GM19043 (cell line): Measurements from ENCODE around the gene MXD1.
"Not testable (repeated sequence)": the region's sequence is repeated elsewhere in the genome, so short reads cannot be mapped to it uniquely, and the experiment has no call there.

Source experiments
- ATAC-seq: cut with Tn5 transposase; IDR thresholded peaks from one replicate; pipeline ENCODE4 v1.9.1; 2021; ENCODE audit warnings: low read depth; ENCODE audit not compliant: unreplicated experiment

MXD1 gene

DNA sequence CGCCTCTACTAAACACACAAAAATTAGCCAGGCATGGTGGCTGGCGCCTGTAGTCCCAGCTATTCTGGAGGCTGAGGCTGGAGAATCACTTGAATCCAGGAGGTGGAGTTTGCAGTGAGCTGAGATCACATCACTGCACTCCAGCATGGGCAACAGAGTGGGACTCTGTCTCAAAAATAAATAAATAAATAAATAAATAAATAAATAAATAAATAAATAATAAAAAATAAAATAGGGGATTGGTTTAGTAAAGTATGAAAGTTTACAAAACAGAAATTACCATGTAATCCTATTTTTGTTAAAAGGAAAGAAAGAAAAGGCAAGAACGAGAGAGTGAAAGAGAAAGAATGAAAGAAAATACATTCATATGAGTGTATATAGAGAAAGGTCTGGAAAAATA is 35.8 kb downstream of the MXD1 start:
- ATAC-seq, result not testable (repeated sequence)

DNA sequence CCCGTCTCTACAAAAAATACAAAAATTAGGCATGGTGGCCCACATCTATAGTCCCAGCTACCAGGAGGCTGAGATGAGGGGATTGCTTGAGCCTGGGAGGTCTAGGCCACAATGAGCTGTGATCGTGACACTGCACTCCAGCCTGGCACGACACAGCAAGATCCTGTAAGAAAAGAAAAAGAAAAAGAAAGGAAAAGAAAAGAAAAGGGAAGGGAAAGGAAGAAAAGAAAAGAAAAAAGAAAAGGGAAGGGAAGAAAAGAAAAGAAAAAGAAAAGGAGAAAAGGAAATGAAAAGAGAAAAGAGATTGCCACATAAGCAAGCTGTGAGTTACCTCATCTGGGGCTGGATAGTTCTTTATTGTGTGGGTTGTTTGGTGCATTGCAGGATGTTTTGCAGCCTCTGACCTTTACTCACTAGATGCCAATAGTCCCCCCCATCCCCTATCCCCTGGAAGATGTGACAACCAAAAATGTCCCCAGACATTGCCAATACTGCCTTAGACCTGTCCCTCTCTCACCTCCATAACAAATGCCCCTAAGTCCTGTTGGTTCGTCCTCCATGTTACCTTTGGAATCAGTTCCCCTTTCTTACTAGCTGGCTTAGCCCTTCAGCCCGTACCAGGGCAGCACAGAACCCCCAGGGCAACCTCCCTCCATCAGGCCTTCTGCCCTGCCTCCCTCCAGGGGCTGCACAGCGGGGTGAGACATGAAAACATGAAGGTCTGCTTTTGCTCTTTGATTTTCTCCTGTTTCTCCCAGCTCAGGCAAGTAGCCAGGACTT is 37.6 kb downstream of the MXD1 start:
- ATAC-seq, result no peak

DNA sequence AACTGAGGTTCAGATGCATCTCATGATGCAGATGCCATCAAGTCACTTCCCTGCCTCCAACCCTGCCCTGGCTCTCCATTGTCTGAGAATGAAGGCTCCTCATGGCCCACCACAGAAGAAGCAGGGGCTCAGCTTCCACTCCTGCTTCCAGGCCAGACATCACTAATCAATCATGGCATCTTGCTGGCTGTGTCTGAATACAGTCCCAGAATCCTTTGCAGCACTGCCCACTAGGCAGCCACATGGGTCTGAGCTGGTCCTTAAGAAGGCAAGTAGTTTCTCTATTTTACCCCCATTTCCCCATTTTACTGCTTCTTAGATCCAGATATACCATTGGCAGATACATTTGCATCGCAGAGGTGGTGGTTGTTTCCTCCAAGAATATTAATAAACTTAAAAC is 39.2 kb downstream of the MXD1 start:
- no peak for ATAC-seq

DNA sequence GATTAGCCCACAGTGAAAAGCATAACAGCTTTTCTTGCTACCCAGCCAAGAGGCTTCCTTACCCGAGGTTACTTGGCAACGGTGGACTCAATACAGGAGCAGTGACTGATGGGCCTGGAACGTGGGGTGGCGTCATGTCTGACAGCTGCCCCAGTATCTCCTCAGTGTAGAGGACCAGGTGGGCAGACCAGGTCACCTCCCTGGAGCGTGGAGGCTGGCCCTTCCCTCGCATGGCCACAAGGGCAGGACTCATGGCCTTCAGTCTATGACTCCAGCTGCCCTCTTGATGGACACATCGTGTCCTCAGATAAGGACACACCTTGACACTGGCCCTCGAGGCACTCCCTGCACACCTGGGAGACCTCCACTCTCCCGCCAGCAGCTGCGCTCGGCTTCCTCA is 40.1 kb downstream of the MXD1 start:
- no peak for ATAC-seq

DNA sequence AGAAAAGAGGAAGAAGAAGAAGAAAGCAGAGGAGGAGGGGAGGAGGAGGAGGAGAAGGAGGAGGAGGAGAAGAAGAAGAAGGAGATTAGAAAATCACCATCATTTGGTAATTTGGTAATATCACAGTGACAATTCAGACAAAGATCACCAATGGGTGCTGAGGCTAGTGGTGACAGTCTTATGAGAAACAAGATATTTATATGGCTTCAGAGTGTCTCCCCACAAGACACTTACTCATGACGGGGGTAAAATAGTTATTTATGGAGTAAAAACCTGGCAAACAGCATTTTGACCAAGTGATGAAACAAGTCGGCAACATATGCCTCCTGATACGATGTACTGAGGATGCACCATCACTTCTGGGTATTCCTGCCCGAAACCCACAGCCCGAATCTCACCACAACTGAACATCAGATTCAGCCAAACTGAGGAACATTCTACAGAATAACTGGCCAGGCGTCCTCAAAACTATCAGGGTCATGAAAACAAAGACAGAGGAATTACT is 41.6 kb downstream of the MXD1 start:
- no peak for ATAC-seq

DNA sequence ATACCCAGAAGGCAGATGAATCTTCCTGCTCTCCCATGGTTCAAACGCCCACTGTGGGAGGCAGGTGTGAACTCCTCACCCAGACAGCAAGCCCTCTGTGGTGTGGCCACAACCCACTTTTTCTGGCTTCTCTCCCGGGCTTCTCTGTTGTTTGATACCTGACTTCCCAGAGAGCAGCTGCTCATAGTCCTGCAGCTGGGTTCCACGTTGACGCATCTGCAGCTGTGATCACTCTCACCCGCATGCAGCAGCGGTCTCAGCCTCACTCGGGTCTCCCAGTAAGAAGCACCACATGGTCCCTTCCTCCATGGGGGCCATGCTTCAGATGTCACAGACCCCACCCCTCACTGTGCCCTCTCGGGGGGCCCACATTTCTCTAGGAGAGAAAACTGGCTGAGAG is 43.1 kb downstream of the MXD1 start:
- no peak for ATAC-seq

DNA sequence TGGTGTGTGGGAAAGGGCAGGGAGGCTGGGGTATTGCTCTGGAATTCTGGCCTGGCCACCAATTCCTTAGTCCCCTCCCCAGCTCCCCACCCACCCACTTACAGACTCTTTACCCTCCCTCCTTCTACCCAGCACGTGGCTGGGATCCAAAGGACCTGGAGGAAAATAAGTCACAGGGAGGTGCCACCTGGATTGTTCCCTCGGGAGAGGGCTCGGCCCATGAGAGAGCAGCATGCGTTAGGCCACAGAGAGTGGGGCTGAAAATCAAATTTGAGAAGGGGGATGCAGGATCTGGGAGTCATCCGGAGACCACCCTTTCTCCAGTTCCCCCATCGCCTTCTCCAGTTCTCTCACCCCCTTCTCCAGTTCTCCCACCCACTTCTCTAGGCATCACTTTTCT is 43.6 kb downstream of the MXD1 start:
- ATAC-seq, result no peak

DNA sequence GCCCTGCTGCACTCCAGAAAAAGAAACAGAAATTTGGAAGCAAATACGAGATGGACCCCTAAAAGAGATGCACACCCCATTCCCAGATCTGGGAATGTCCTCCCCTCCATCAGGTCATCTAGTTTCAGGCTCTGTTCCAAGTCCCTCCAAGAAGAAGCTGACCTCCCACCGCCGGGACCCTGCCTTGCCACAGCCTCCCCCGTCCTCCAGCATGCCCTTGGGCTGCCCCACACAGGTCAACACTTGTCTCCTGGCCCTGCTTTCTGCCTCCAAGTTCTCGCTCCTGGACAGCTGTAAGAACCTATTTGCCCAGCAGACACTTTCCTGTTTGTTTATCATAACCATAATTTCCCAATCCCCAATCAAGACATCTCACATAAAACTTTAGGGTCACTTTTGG is 44.5 kb downstream of the MXD1 start:
- no peak for ATAC-seq

DNA sequence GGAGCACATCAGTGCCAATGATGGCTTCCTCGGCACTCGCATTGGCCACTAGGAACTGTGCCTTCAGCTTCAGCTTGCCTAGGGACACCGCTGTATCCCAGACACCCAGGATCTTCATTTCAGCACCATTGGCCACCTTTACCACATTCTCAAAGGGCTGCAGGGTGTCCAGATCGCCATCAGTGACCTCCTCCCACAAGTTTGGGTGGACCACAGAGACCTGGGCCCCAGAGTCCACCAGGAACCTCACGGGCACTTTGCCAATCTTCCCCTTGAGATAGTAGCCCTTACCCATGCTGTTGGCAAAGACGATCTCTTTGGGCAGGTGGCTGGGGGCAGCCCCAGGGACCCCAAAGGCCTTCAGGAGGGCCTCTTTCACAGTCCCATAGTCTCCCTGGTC is 45.9 kb downstream of the MXD1 start:
- no peak for ATAC-seq

DNA sequence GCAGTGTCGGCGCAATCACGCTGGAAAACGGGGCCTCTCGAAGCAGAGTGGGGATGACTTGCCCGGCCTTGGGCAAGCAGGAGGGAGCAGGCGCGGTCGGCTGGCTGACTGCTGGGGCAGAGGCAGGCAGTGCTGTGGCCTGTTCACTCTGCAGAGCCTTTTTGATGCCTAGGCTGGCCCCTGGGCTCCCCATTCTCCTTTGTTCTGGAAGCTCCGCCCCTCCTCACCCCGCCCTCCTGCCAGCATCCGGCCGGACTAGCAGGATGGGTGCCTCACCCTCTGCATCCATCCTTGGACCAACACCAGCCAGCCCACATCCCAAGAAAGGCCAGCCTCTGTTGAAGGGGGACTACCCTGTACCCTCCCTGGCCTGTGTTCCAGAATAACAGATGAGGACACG is 46.6 kb downstream of the MXD1 start, which contains the start of gene ASPRV1:
Gene ASPRV1, minus strand, starts transcription at position 136 of the 400 bp plus-strand sequence. CDS start 195 bp downstream, outside the sequence.
- no peak for ATAC-seq

DNA sequence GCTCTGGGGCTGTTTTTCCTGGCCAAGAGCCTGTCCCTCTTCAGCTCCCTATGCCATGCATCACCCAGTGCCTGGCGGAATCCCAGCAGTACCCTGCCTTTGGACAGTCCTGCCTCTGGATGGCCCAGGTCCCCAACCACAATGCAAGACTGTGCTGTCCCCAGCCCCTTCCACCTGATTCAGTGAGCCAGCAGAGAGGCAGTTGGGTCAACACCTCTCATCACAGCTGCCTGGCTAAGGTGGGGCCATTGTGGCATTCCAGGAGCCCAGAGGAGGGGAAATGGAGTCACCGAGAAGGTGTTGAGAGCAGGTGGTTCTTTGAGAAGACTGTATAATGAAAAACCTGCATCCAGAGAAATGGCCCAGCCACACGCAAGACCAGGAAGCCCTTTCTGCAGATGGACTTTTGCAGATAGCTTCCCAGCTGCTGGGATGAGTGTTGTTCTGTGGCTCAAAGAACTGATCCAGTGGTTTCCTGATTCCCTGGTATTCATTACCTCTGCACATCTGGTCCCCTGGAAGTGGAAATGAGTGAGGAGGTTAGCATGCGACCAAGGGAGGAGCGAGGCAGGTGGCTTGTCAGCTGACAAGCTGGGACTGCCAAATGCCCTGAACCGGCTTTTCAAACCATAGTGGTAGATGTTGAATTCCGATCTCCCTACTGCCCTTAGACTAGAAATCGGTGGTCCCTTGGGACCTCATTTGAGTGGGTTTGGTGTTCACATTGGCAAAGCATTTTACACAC is 48.2 kb downstream of the MXD1 start:
- ATAC-seq, result no peak

DNA sequence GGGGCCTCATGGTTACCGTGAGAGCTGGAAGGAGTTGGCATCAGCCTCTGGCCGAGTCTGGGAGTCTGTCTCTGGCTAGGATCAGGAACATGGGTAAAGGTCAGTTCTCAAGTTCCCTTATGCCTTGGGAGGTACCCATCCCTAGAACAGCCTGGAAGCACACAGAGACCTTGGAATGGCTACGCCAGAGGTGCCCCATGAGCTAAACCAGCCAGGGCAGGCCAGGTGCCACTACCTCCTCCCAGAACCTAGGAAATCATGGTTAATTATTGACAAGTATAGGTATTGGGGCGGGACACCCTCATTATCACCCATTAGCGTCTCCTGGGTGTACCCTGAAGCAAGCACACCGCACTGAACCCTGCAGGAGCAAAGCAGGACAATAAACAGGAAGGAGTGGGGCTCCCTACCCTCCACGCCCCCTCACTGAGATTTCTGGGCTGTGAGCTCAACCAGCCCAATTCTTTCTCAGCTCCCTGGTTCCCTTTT is 49.5 kb downstream of the MXD1 start:
- no peak for ATAC-seq

DNA sequence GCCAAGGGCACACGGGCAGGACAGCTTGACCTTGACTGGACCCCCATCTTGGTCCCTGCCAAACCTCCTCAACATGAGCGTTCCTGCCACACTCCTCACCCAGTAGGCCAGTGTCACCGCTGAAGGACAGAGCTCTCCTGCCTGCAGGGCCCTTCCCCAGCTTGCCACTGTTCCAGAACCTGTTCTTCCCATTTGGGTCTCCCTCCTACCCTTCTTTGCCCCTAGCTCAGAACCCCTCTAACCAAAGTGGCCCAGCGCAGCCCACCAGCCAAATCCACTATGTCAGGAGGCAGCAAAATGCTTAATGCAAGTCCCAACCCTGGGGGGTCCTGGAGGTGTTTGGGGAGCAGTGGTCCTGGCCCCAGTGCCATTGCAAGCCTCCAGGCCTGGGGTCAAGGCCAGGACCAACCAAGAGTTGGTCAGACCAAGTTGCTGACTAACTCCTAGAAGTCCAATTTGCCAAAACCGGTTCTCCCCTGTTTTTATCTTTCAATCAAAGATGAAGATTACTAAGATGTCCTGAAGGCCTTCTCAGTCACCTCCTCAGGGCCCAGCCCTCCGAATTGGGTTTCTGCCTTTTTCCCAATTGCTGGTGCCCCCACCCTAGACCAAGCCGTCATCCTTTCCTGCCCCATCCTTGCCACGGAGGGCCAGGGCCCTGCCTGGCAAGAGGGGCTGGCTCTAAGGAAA is 51.0 kb downstream of the MXD1 start:
- ATAC-seq, result no peak

DNA sequence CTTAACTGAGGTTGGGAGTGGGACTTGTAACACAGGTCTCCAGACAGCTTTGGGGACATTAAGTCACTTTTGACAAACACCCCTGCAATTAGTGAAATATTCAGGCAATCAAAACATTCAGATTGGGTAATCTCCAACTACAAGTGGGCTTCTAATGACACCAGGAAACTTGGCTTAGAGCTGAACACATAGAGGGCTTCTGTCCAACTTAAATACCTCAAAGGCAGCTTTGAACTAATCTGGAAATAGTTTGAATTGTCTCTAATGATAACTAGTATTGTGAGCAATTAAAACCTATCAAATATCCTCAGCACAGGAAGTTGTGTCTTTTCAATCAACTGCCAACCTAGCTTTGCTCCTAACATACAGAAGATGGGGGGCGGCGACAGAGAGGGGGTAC is 51.6 kb downstream of the MXD1 start:
- ATAC-seq, result no peak

DNA sequence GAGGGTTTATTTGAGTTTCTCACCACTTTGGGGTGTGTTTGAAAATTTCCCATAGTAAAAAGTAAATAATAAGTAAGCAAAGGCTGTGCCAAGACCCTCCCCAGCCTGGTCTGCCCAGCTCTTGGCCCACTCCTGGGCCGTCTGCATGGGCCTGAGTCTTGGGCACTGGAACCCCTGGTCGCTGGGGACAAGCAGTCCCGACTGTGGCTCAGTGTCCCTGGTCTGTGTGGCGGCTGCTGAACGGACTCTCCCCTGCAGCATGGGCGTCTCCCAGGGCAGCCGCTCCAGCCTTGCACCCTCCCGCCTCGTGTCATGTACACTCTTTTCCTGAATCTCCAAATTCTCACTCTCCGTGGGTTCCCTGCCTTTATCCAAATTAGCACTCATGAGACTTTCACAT is 53.7 kb downstream of the MXD1 start:
- no peak for ATAC-seq

DNA sequence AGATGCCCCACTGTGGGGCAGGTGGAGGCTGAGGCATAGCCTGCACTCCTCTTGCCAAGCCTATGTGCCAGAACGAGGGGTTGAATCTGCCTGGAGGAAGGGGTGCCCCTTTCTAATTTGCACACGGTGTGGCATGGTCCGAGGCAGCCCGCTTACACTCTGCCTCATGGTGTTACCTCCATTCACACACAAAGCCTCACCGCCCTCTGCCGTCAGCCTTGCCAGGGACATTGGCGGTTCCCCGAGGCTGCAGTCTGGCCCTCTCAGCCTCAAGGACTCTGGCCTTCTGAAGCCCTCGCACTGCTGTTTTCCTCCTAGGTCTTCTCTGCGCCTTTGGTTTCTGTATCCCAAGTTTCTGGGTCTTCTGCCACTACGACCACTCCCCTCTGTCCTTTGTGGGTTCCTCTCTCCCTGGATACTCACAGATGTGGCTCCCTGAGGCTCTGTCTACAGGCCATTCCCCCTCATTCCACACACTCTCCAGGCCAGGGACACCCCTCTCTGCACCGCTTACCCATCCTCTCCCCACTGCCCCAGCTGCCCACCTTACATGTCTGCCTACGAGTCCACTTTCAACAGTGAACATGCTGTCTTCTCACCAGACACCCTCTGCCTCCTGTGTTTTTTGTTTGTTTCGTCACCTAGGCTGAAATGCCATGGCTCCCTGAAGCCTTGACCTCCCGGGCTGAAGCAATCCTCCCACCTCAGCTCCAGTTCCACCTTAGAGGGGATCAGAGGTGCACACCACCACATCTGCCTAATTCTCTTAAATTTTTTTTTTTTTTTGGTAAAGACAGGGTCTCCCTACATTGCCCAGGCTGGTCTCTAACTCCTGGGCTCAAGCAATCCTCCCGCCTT is 54.4 kb downstream of the MXD1 start:
- no peak for ATAC-seq

DNA sequence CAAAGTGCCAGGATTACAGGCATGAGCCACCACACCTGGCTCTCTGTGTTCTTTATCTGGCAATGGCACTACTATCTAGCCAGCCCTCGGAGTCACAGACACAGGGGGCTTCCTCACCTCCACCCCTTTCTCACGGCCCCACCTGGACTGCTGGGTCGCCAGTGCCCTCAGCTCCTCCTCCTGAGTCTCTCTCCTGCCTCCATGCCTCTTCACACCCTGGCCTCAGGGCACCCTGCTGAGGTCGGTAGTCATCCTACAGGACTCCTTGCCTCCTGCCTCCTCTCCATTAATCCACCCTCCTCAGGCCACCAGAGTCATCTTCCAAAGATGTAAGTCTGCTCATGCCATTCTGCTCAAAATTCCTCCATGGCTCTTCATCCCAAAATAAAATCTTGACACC is 55.1 kb downstream of the MXD1 start:
- no peak for ATAC-seq

DNA sequence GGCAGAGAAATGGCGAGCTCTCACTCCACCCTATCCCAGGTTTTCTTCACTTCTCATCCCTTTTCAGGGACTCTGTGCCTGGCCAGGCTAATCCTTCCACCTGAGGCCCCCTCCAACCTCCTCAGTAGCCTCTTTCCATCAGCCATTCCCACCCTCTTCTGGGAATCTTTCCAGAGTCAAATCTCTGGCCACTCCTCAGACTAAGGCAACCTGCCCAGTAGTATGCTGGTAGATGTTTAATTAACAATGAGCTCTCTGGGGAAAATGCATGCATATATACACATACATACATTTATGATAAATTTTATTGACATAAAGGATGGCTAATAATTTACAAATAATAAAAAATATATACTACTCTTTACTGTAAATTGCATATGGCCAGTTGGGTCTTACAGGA is 57.9 kb downstream of the MXD1 start:
- ATAC-seq, result no peak

DNA sequence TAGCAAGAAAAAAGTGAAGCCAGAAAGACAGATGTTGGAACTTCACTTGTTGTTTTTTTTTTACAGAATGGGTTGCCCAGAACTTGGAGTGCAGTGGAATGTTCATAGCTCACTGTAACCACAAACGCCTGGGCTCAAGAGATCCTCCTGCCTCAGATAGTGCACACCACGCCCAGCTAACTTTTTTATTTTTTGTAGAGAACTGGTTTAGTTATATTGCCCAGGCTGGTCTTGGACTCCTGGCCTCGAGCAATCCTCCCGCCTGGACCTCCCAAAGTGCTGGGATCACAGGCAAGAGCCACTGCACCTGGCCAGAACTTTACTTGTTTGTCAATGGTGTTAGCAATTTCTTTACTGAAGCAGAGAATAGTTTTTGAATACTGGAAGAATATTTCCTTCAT is 58.4 kb downstream of the MXD1 start:
- ATAC-seq, result no peak

DNA sequence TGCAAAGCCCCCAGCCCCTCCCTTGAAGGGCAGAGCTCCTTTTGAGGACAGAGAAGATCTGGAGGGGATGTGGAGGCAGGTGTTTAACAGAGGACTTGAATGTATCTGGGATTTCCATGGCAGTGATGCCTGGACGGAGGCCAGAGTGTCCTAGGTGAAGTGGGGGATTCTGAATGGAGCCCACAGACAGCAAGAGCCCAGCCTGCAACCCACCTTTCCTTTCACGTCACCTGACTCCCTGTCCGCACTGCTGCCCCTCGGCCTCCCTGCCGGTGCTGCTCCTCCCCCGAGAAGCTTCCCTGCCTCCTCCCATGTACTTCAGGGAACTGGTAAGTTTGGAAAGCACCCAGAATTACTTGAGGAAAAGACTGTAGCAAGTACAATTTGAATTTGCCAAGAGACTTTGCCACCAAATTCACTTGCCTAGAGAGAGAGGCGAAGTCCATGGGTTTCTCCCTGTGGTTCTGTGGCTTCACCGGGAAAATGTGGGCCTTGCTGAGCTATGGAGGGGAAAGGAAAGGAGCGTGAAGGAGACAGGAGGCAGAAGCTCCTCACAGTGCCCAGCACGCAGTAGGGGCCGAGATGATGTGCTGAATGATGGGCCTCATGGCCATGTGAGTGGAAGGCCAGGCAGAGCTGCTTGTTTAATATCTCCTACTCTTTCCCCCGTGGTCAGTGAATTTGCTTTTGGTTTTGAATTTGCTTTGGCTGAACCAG is 60.4 kb downstream of the MXD1 start:
- ATAC-seq, result no peak
